HL-60 (cell line): ENCODE measurements around the gene ZNF155.
A peak's percentile ranks its signal among the peaks of the same experiment; 100 is the strongest.

Experiments used
- DNase-seq, 2 experiments: peaks; one replicate each; pipeline ENCODE4 v3.0.0-alpha.2; 2010 to 2020; ENCODE audit warnings: low read depth in 1 of 2, low spot score in 1 of 2
- H3K27ac ChIP-seq: fragments of 250-450 bp; sonication (Bioruptor Pico); replicated peaks from 2 replicates; pipeline ENCODE4 v1.5.1; 2020; ENCODE audit warnings: mild to moderate bottlenecking, moderate library complexity
- H3K27me3 ChIP-seq: fragments of 250-450 bp; sonication (Bioruptor Pico); 2 replicates; pipeline ENCODE4 v1.5.1; 2021; ENCODE audit warnings: mild to moderate bottlenecking, moderate library complexity; ENCODE audit not compliant: insufficient read depth, poor library complexity, severe bottlenecking
- H3K4me3 ChIP-seq: replicated peaks from 2 replicates; pipeline ENCODE4 v1.5.1; 2011; ENCODE audit warnings: mild to moderate bottlenecking, control low read depth, low read length; ENCODE audit not compliant: insufficient read depth
- GABPA ChIP-seq: IDR thresholded peaks from 2 replicates; pipeline ENCODE4 v1.6.1; 2012; ENCODE audit warnings: low read depth
- POLR2AphosphoS5 ChIP-seq: IDR thresholded peaks from 2 replicates; pipeline ENCODE4 v1.6.1; 2012; ENCODE audit warnings: low read depth
- SPI1 ChIP-seq: IDR thresholded peaks from 2 replicates; pipeline ENCODE4 v1.6.1; 2012; ENCODE audit warnings: low read depth, mild to moderate bottlenecking, borderline replicate concordance
- TF ChIP-seq, protein P1 (sequence below): IDR thresholded peaks from 2 replicates; pipeline ENCODE4 v1.6.1; 2012; ENCODE audit warnings: low read depth; ENCODE audit not compliant: insufficient replicate concordance
- TF ChIP-seq, protein P2 (sequence below): IDR thresholded peaks from one replicate; pipeline ENCODE4 v1.5.1; 2011; ENCODE audit warnings: low read length, control low read depth, inconsistent platforms; ENCODE audit not compliant: insufficient read depth

Gene ZNF155

DNA sequence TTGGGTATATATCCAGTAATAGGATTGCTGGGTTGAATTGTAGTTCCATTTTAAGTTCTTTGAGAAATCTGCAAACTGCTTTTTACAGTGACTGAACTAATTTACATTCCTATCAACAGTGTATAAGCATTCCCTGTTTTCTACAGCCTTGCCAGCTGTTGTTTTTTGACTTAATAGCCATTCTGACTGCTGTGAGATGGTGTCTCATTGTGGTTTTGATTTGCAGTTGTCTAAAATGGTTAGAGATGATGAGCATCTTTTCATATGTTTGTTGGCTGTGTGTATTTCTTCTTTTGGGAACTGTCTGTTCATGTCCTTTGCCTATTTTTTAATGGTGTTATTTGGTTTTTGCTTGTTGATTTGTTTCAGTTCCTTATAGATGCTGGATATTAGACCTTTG, 37.2 kb downstream of the ZNF155 start:
- TF ChIP-seq POLR2AphosphoS5 (no peak), GABPA (no peak), SPI1 (no peak)
- TF ChIP-seq, protein P1, sequence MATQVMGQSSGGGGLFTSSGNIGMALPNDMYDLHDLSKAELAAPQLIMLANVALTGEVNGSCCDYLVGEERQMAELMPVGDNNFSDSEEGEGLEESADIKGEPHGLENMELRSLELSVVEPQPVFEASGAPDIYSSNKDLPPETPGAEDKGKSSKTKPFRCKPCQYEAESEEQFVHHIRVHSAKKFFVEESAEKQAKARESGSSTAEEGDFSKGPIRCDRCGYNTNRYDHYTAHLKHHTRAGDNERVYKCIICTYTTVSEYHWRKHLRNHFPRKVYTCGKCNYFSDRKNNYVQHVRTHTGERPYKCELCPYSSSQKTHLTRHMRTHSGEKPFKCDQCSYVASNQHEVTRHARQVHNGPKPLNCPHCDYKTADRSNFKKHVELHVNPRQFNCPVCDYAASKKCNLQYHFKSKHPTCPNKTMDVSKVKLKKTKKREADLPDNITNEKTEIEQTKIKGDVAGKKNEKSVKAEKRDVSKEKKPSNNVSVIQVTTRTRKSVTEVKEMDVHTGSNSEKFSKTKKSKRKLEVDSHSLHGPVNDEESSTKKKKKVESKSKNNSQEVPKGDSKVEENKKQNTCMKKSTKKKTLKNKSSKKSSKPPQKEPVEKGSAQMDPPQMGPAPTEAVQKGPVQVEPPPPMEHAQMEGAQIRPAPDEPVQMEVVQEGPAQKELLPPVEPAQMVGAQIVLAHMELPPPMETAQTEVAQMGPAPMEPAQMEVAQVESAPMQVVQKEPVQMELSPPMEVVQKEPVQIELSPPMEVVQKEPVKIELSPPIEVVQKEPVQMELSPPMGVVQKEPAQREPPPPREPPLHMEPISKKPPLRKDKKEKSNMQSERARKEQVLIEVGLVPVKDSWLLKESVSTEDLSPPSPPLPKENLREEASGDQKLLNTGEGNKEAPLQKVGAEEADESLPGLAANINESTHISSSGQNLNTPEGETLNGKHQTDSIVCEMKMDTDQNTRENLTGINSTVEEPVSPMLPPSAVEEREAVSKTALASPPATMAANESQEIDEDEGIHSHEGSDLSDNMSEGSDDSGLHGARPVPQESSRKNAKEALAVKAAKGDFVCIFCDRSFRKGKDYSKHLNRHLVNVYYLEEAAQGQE = no peak
- TF ChIP-seq, protein P2, sequence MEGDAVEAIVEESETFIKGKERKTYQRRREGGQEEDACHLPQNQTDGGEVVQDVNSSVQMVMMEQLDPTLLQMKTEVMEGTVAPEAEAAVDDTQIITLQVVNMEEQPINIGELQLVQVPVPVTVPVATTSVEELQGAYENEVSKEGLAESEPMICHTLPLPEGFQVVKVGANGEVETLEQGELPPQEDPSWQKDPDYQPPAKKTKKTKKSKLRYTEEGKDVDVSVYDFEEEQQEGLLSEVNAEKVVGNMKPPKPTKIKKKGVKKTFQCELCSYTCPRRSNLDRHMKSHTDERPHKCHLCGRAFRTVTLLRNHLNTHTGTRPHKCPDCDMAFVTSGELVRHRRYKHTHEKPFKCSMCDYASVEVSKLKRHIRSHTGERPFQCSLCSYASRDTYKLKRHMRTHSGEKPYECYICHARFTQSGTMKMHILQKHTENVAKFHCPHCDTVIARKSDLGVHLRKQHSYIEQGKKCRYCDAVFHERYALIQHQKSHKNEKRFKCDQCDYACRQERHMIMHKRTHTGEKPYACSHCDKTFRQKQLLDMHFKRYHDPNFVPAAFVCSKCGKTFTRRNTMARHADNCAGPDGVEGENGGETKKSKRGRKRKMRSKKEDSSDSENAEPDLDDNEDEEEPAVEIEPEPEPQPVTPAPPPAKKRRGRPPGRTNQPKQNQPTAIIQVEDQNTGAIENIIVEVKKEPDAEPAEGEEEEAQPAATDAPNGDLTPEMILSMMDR = no peak
- no peak overlapping the region for H3K4me3 ChIP-seq
- H3K27me3 ChIP-seq = no peaks in the 10 kb centered on the region
- DNase-seq = no peak
- H3K27ac ChIP-seq = no peak overlapping the region

DNA sequence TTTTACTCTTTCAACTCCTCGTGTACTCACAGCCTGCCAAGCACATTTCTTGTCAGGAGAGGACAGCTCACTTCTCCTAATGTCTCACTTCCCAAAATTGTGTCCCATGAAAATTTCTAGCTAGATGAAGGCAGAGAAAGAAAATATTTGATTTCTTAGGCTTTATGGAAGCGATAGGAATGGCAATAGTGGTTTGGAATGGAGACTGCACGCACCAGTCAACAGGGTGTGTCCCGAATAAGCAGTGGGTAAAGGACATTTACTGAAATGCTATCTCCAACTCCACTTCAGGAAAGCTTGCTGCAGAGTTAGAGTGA, 40.9 kb downstream of the ZNF155 start:
- DNase-seq = no peak
- TF ChIP-seq SPI1 = no peak
- TF ChIP-seq POLR2AphosphoS5 = no peak
- TF ChIP-seq, protein P2 = no peak
- no peak for TF ChIP-seq GABPA
- TF ChIP-seq, protein P1 = no peak
- H3K27me3 ChIP-seq = no peaks in the 10 kb centered on the region
- peak overlapping the region; percentile 78 for H3K27ac ChIP-seq
- peak overlapping the region; percentile 84 for H3K4me3 ChIP-seq

DNA sequence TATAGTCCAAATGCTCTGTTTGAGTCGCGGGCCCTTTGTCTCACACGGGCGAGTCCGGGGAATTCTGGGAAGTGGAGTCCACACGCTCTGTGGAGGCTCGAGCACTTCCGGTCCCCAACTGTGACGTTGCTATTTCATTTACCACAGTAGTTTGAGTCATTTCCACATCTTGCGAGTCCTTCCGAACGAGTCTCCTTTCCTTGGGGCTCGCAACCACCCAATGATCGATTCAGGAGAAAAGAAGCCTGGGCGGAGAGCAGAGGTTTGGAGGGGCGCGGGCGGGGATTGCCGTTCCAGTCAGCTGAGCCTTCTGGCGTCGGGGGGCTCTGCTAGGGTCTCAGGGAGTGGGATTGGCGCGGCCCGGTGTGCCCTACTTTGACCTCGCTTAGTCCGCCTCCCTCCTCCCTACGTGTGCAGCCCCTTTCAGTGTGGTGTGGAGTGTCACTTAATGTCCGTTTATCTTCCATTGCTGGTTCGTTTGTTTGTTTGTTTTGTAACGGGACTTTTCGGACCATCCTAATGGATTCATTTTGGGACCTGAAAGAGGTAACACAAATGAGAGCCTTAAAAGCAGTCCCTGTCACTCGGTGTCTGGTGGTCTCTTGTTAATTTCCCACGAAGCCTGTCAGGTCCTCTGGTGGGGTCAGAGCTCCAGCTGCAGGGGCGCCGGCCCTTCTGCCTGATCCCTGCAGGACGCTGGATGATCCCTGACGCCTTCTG, 41.4 kb downstream of the ZNF155 start, which contains the start of gene ZNF222:
ZNF222 (plus strand) TSS at position 163 of the 720 bp plus-strand sequence; CDS start at position 221, 58 bp downstream.
- Histone ChIP-seq H3K27me3 (no peaks in the 10 kb centered on the region), H3K27ac (peak within 1 kb of the TSS; percentile 78), H3K4me3 (peak within 1 kb of the TSS; percentile 84)
- TF ChIP-seq, protein P2 = no peak
- TF ChIP-seq GABPA (peak; percentile 79), POLR2AphosphoS5 (peak; percentile 53; the same call in 1 of the 2 replicates), SPI1 (peak; percentile 65; the same call in 1 of the 2 replicates)
- TF ChIP-seq, protein P1 = no peak
- DNase-seq = peak; percentile 74 to 93
